ENCODE results near the gene ARSJ.

Gene ARSJ

GRCh38 chr4:113899271-113900070 is 80.0 kb downstream of the ARSJ start:
- peak in 1 of 2 donors; percentile 14 for DNase-seq (ENCODE audit: low read depth in 2 of 2)

- DNase-seq (ENCODE audit: low read depth in 2 of 2), result no peak
Observed at GRCh38 chr4:113893546-113893945, 85.9 kb downstream of the ARSJ start.

GRCh38 chr4:113888006-113888405 is 91.4 kb downstream of the ARSJ start:
- DNase-seq (ENCODE audit: low read depth in 2 of 2), result no peak

DNA sequence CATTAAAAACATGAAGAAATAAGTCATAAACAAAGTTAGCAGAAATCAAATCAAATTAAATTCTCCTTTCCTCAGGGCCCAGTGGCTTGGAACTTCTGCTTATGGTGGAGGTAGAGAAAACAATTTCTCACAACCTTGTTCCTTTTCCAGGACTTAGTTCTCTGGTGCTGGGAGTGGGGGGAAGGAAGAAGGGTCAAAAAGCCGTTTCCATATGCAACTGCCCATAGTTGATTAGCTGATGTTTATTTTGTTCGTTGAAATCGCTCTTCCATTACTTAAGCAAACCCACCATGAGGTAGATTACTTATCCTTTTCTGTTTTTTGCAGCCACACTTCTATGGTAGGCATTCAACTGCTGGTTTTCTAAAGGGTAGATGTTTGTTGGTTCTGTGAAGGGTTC is 94.2 kb downstream of the ARSJ start:
- no peak for DNase-seq (ENCODE audit: low read depth in 2 of 2)

- no peak for DNase-seq (ENCODE audit: low read depth in 2 of 2)
Observed at GRCh38 chr4:113884655-113885054, 94.8 kb downstream of the ARSJ start.

GRCh38 chr4:113882668-113883067 is 96.8 kb downstream of the ARSJ start:
- no peak for DNase-seq (ENCODE audit: low read depth in 2 of 2)

- no peak for DNase-seq (ENCODE audit: low read depth in 2 of 2)
Observed at GRCh38 chr4:113881256-113881655, 98.2 kb downstream of the ARSJ start.

GRCh38 chr4:113880240-113881028 is 99.0 kb downstream of the ARSJ start:
- DNase-seq (ENCODE audit: low read depth in 2 of 2), result no peak

DNA sequence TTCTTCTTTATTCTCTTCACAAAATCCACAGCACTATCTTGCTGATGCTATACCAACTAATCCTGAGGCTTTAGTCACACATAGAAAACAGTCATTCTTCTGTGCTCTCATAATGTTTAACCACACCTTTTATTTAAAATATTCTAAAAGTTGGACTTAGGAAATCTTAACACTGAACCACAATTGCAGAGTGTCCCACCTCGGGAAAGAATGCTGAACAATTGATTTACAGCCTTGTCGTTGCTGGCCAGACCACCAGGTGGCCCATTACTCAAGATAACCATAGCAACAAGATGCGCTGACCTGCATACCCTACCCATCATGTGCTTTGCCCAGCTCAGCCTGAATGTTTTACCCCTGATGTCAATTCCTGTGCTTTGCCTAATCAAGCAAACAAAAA is 100.8 kb downstream of the ARSJ start:
- no peak for DNase-seq (ENCODE audit: low read depth in 2 of 2)

GRCh38 chr4:113874480-113874879 is 105.0 kb downstream of the ARSJ start:
- no peak for DNase-seq (ENCODE audit: low read depth in 2 of 2)

- DNase-seq (ENCODE audit: low read depth in 2 of 2), result no peak
Observed at GRCh38 chr4:113873508-113873907, 105.9 kb downstream of the ARSJ start.

GRCh38 chr4:113872426-113873260 is 106.8 kb downstream of the ARSJ start:
- DNase-seq (ENCODE audit: low read depth in 2 of 2), result no peak

- DNase-seq (ENCODE audit: low read depth in 2 of 2), result no peak
Observed at GRCh38 chr4:113871080-113871479, 108.4 kb downstream of the ARSJ start.

GRCh38 chr4:113869743-113870375 is 109.6 kb downstream of the ARSJ start:
- DNase-seq (ENCODE audit: low read depth in 2 of 2), result peak; percentile 8 to 36

GRCh38 chr4:113866611-113867010 is 112.8 kb downstream of the ARSJ start:
- DNase-seq (ENCODE audit: low read depth in 2 of 2), result no peak

DNA sequence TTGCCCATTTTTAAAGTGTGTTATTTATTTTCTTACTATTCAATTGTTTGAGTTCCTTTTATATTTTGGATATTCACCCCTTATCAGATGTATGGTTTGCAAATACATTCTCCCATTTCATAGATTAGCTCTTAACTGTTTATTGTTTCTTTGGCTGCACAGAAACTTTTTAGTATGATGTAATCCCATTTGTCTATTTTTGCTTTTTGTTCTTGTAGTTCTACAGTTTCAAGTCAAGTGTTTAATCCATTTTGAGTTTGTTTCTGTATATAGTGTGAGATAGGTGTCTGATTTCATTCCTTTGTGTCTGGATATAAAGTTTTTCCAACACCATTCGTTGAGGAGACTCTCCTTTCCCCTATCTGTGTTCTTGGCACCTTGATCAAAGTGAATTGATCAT is 120.5 kb downstream of the ARSJ start:
- DNase-seq (ENCODE audit: low read depth in 2 of 2), result no peak

DNA sequence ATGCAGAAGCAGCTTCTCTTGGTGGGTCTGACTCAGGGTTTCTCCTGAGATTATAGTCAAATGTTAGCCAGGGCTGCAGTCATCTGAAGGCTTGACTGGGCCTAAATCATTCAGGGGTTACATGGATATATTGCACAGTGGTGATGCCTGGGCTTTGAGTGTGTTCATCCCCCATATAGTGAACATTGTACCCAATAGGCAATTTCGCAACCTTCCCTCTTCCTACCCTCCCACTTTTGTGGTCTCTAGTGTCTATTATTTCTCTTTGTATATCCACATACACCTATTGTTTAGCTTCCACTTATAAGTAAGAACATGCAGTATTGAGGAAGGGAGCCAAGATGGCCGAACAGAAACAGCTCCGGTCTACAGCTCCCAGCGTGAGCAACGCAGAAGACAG is 127.6 kb downstream of the ARSJ start:
- no peak for DNase-seq (ENCODE audit: low read depth in 2 of 2)

Data from stimulated activated CD8-positive, alpha-beta memory T cell treated with anti-CD3 and anti-CD28 coated beads, Interleukin-15, amount 100 ng/mL, for 4 hours (primary cell).